ENCODE data around the gene GNAQ.

- TF ChIP-seq CTCF (IDR thresholded peaks at IDR 0.05), result no peak
- TF ChIP-seq POLR2AphosphoS5 (IDR thresholded peaks at IDR 0.05), result no peak
- TF ChIP-seq POLR2A (IDR thresholded peaks at IDR 0.05), result no peak
- no peak for TF ChIP-seq EP300 (IDR thresholded peaks at IDR 0.05)
Measured at GRCh38 chr9:77974434-77974833, 57.2 kb downstream of the GNAQ start.
